Osteocyte (in vitro differentiated cells): ENCODE data around the gene SYNJ2. TPM values are rescaled to one million over a fixed set of nuclear protein-coding genes. Genes with fewer than 3 reads are reported as not detected.

Source experiments
- DNase-seq: peaks from one replicate; pipeline ENCODE4 v3.0.0; 2021; ENCODE audit warnings: mixed read lengths; ENCODE audit not compliant: unreplicated experiment; ENCODE audit errors: extremely low spot score
- H3K27ac Mint-ChIP-seq: one replicate; pipeline ENCODE4 v1.8.0; 2021; ENCODE audit warnings: mild to moderate bottlenecking, mixed read lengths; ENCODE audit not compliant: unreplicated experiment
- H3K27me3 Mint-ChIP-seq: one replicate; pipeline ENCODE4 v1.8.0; 2021; ENCODE audit warnings: mixed read lengths; ENCODE audit not compliant: unreplicated experiment
- H3K36me3 Mint-ChIP-seq: one replicate; pipeline ENCODE4 v1.8.0; 2021; ENCODE audit warnings: mixed read lengths; ENCODE audit not compliant: unreplicated experiment
- H3K4me1 Mint-ChIP-seq: one replicate; pipeline ENCODE4 v1.8.0; 2021; ENCODE audit warnings: mixed read lengths; ENCODE audit not compliant: unreplicated experiment
- H3K4me3 Mint-ChIP-seq: one replicate; pipeline ENCODE4 v1.8.0; 2021; ENCODE audit warnings: mild to moderate bottlenecking, moderate library complexity, mixed read lengths; ENCODE audit not compliant: unreplicated experiment
- H3K9me3 Mint-ChIP-seq: one replicate; pipeline ENCODE4 v1.8.0; 2021; ENCODE audit warnings: mixed read lengths; ENCODE audit not compliant: unreplicated experiment
- CTCF ChIP-seq: fragments of 200-600 bp; sonication (generic); IDR thresholded peaks from 2 replicates; pipeline ENCODE4 v1.5.0; 2021; ENCODE audit warnings: antibody characterized with exemption, mild to moderate bottlenecking, moderate library complexity
- total RNA-seq: library from RNA; stranded (reverse); gene quantifications from 2 replicates; pipeline ENCODE4 v1.2.1, GENCODE V29; 2021

SYNJ2 gene
- total RNA-seq, 1 donor from 2014 or later = 94.5 TPM

- Mint-ChIP-seq H3K27me3 (no peaks in the 10 kb centered on the region), H3K27ac (peak overlapping the region; percentile 80), H3K36me3 (peaks cover 41% of the 10 kb centered on the region), H3K9me3 (no peaks in the 10 kb centered on the region), H3K4me1 (peaks cover 41% of the 10 kb centered on the region), H3K4me3 (no peak overlapping the region)
- no peak for TF ChIP-seq CTCF
- DNase-seq = no peak
Observed at GRCh38 chr6:158059108-158059507, 77.4 kb downstream of the SYNJ2 start.

GRCh38 chr6:158060455-158061360 is 79.0 kb downstream of the SYNJ2 start:
- Mint-ChIP-seq H3K9me3 (no peaks in the 10 kb centered on the region), H3K27me3 (no peaks in the 10 kb centered on the region), H3K4me3 (no peak overlapping the region), H3K36me3 (peaks cover 42% of the 10 kb centered on the region), H3K27ac (peak overlapping the region; percentile 80), H3K4me1 (peaks cover 41% of the 10 kb centered on the region)
- DNase-seq = no peak
- no peak for TF ChIP-seq CTCF

GRCh38 chr6:158061361-158061708 is 79.7 kb downstream of the SYNJ2 start:
- Mint-ChIP-seq H3K9me3 (no peaks in the 10 kb centered on the region), H3K4me3 (no peak overlapping the region), H3K36me3 (peaks cover 42% of the 10 kb centered on the region), H3K4me1 (peaks cover 39% of the 10 kb centered on the region), H3K27me3 (no peaks in the 10 kb centered on the region), H3K27ac (peak overlapping the region; percentile 23)
- DNase-seq = no peak
- TF ChIP-seq CTCF = no peak

DNA sequence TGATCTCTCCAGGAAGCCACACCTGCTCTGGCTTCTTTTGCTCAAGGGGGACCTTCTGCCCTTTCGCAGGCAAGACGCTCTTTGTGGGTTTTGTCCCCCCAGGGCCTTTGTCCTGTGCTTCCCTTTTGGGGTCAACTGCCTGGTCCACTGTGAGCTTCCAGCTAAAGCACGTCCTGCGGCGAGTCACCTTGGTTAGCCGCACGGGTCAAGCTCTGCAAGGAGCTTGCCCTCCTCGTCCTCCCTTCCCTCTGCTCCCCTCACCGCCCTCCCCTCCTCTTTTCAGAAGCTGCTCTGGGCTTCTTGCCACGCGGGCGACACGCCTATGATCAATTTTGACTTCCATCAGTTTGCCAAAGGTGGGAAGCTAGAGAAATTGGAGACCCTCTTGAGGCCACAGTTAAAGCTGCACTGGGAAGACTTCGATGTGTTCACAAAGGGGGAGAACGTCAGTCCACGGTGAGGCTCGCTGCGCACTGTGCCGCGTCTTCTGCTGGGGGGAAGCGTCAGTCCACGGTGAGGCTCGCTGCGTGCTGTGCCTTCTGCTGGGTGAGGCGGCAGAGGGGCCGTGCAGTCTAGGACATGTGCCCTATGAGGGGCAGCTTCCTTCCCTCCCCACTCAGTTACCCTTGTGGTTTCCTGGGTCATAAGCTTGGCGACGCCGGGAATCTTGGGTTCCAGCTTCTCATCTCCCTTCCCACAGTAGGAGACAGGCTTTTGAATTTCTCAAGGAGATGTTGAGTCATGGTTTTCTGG is 80.2 kb downstream of the SYNJ2 start:
- Mint-ChIP-seq H3K27me3 (no peaks in the 10 kb centered on the region), H3K4me3 (no peak overlapping the region), H3K36me3 (peaks cover 42% of the 10 kb centered on the region), H3K9me3 (no peaks in the 10 kb centered on the region), H3K4me1 (peaks cover 35% of the 10 kb centered on the region), H3K27ac (peak overlapping the region; percentile 52)
- no peak for TF ChIP-seq CTCF
- DNase-seq = no peak

DNA sequence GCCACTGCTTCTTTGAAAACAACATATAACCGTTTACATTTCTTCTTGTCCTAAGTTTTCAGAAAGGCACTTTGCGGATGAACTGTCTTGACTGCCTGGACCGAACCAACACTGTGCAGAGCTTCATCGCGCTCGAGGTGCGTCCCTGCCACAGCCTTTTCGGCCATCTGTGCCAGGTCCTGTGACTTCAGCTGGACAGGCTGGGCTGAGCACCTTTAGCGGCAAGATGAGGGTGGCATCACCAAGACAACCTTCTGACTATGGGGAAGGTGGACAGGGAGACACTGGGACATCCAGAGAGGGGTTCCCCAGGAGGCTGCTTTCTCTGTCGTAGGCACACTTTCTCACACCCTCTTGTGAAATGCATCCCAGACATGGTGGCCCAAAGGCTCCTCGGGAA is 82.1 kb downstream of the SYNJ2 start:
- peaks cover 41% of the 10 kb centered on the region for H3K36me3 Mint-ChIP-seq
- H3K4me3 Mint-ChIP-seq = no peak overlapping the region
- H3K9me3 Mint-ChIP-seq = no peaks in the 10 kb centered on the region
- H3K27me3 Mint-ChIP-seq = no peaks in the 10 kb centered on the region
- no peak for DNase-seq
- peaks cover 27% of the 10 kb centered on the region for H3K4me1 Mint-ChIP-seq
- no peak for TF ChIP-seq CTCF
- H3K27ac Mint-ChIP-seq = no peak overlapping the region
